WTC11 (cell line): ENCODE results near the gene OSCAR. TPM values are rescaled to one million over a fixed set of nuclear protein-coding genes. Genes with fewer than 3 reads are reported as not detected.

Experiments used
- ATAC-seq: fragments of 200-7000 bp; cut with Tn5 transposase; 2 replicates; pipeline ENCODE4 v1.10.0; 2021; ENCODE audit warnings: mild to moderate bottlenecking, moderate library complexity
- CTCF ChIA-PET: fragments of 300-600 bp; sonication (Branson Sonifier 250); formaldehyde crosslinking; loops from one replicate; lab custom pipeline; 2021; ENCODE audit warnings: antibody characterized with exemption; lab: Charles Lee
- POLR2A ChIA-PET: fragments of 350-600 bp; sonication (Branson Sonifier 250); formaldehyde crosslinking; loops from one replicate; lab custom pipeline; 2021; ENCODE audit warnings: antibody characterized with exemption; lab: Charles Lee
- DNase-seq: peaks from one replicate; pipeline ENCODE4 v3.0.0; 2021; ENCODE audit warnings: low spot score
- H3K27ac Mint-ChIP-seq: 2 replicates; pipeline ENCODE4 v1.8.0; 2021; ENCODE audit warnings: mixed read lengths
- H3K27me3 Mint-ChIP-seq: 2 replicates; pipeline ENCODE4 v1.8.0; 2021; ENCODE audit warnings: low read depth, mild to moderate bottlenecking, moderate library complexity, mixed read lengths
- H3K36me3 Mint-ChIP-seq: 2 replicates; pipeline ENCODE4 v1.8.0; 2021; ENCODE audit warnings: mixed read lengths
- H3K4me1 Mint-ChIP-seq: 2 replicates; pipeline ENCODE4 v1.8.0; 2022; ENCODE audit warnings: mixed read lengths
- H3K4me3 Mint-ChIP-seq: 2 replicates; pipeline ENCODE4 v1.8.0; 2021; ENCODE audit warnings: mild to moderate bottlenecking, moderate library complexity, mixed read lengths
- H3K9me3 Mint-ChIP-seq: 2 replicates; pipeline ENCODE4 v1.8.0; 2021; ENCODE audit warnings: mixed read lengths
- CBFB ChIP-seq: sonication (generic); formaldehyde crosslinking; IDR thresholded peaks from 2 replicates; pipeline ENCODE4 v1.8.1; 2022; ENCODE audit warnings: mild to moderate bottlenecking, low read depth, missing genetic modification reagents
- CREB1 ChIP-seq: sonication (generic); formaldehyde crosslinking; IDR thresholded peaks from 2 replicates; pipeline ENCODE4 v1.8.0; 2023; ENCODE audit warnings: mild to moderate bottlenecking, missing genetic modification reagents
- CREM ChIP-seq: sonication (generic); formaldehyde crosslinking; IDR thresholded peaks from 2 replicates; pipeline ENCODE4 v1.8.1; 2022; ENCODE audit warnings: mild to moderate bottlenecking, missing genetic modification reagents, moderate library complexity
- EMX1 ChIP-seq: fragments of 250-450 bp; sonication (Bioruptor Pico); IDR thresholded peaks from 2 replicates; pipeline ENCODE4 v1.8.0; 2021; ENCODE audit warnings: mild to moderate bottlenecking
- IRF2 ChIP-seq: sonication (generic); formaldehyde crosslinking; IDR thresholded peaks from 2 replicates; pipeline ENCODE4 v1.8.0; 2022; ENCODE audit warnings: low read depth, missing genetic modification reagents, borderline replicate concordance
- MYBL2 ChIP-seq: sonication (generic); formaldehyde crosslinking; IDR thresholded peaks from 2 replicates; pipeline ENCODE4 v1.8.1; 2023; ENCODE audit warnings: mild to moderate bottlenecking, moderate library complexity, missing genetic modification reagents
- NFATC4 ChIP-seq: fragments of 250-450 bp; sonication (Bioruptor Pico); IDR thresholded peaks from 2 replicates; pipeline ENCODE4 v1.9.0; 2021; ENCODE audit warnings: mild to moderate bottlenecking
- NFE2L1 ChIP-seq: sonication (generic); formaldehyde crosslinking; IDR thresholded peaks from 2 replicates; pipeline ENCODE4 v1.8.1; 2023; ENCODE audit warnings: missing genetic modification reagents
- NFYB ChIP-seq: sonication (generic); formaldehyde crosslinking; conservative IDR thresholded peaks from 2 replicates; pipeline ENCODE4 v1.8.0; 2022; ENCODE audit warnings: low read depth, missing genetic modification reagents
- NR3C1 ChIP-seq: sonication (generic); formaldehyde crosslinking; conservative IDR thresholded peaks from 2 replicates; pipeline ENCODE4 v1.8.1; 2023; ENCODE audit warnings: low read depth, mild to moderate bottlenecking, missing genetic modification reagents
- OVOL2 ChIP-seq: fragments of 250-450 bp; sonication (Bioruptor Pico); IDR thresholded peaks from 2 replicates; pipeline ENCODE4 v1.9.0; 2021; ENCODE audit warnings: mild to moderate bottlenecking, borderline replicate concordance
- RORB ChIP-seq: fragments of 250-450 bp; sonication (Bioruptor Pico); IDR thresholded peaks from 2 replicates; pipeline ENCODE4 v1.9.0; 2021; ENCODE audit warnings: mild to moderate bottlenecking
- SMAD3 ChIP-seq: sonication (generic); formaldehyde crosslinking; IDR thresholded peaks from 2 replicates; pipeline ENCODE4 v1.8.0; 2022; ENCODE audit warnings: missing genetic modification reagents, mild to moderate bottlenecking, borderline replicate concordance
- ZBTB21 ChIP-seq: sonication (generic); formaldehyde crosslinking; IDR thresholded peaks from 2 replicates; pipeline ENCODE4 v1.8.1; 2023; ENCODE audit warnings: mild to moderate bottlenecking, missing genetic modification reagents, borderline replicate concordance
- ZNF232 ChIP-seq: sonication (generic); formaldehyde crosslinking; IDR thresholded peaks from 2 replicates; pipeline ENCODE4 v1.8.0; 2022; ENCODE audit warnings: mild to moderate bottlenecking, missing genetic modification reagents
- ZNF263 ChIP-seq: sonication (generic); formaldehyde crosslinking; IDR thresholded peaks from 2 replicates; pipeline ENCODE4 v1.8.1; 2022; ENCODE audit warnings: low read depth, mild to moderate bottlenecking, moderate library complexity, missing genetic modification reagents
- ZNF317 ChIP-seq: sonication (generic); formaldehyde crosslinking; IDR thresholded peaks from 2 replicates; pipeline ENCODE4 v1.8.1; 2023; ENCODE audit warnings: low read depth, mild to moderate bottlenecking, moderate library complexity, missing genetic modification reagents, borderline replicate concordance
- ZNF671 ChIP-seq: fragments of 250-450 bp; sonication (Bioruptor Pico); IDR thresholded peaks from 2 replicates; pipeline ENCODE4 v1.8.0; 2021; ENCODE audit warnings: mild to moderate bottlenecking
- total RNA-seq: library from RNA; stranded (reverse); gene quantifications from 3 replicates; pipeline ENCODE4 v1.2.3, GENCODE V29; 2021
- TF ChIP-seq, protein P1 (sequence below): fragments of 250-450 bp; sonication (Bioruptor Pico); conservative IDR thresholded peaks from 2 replicates; pipeline ENCODE4 v1.9.0; 2021; ENCODE audit warnings: mild to moderate bottlenecking
- TF ChIP-seq, protein P2 (sequence below): sonication (generic); formaldehyde crosslinking; IDR thresholded peaks from 2 replicates; pipeline ENCODE4 v1.8.1; 2023; ENCODE audit warnings: mild to moderate bottlenecking, missing genetic modification reagents
- TF ChIP-seq, protein P3 (sequence below): fragments of 200-600 bp; IDR thresholded peaks from 2 replicates; pipeline ENCODE4 v1.8.0; 2022; ENCODE audit warnings: antibody characterized with exemption
- TF ChIP-seq, protein P4 (sequence below): sonication (generic); formaldehyde crosslinking; conservative IDR thresholded peaks from 2 replicates; pipeline ENCODE4 v1.8.1; 2022; ENCODE audit warnings: mild to moderate bottlenecking, missing genetic modification reagents
- TF ChIP-seq, protein P5 (sequence below): sonication (generic); formaldehyde crosslinking; IDR thresholded peaks from 2 replicates; pipeline ENCODE4 v1.8.1; 2022; ENCODE audit warnings: missing genetic modification reagents, borderline replicate concordance
- TF ChIP-seq, protein P6 (sequence below): sonication (generic); formaldehyde crosslinking; IDR thresholded peaks from 2 replicates; pipeline ENCODE4 v1.8.0; 2022; ENCODE audit warnings: mild to moderate bottlenecking, missing genetic modification reagents
- TF ChIP-seq, protein P7 (sequence below): sonication (generic); formaldehyde crosslinking; IDR thresholded peaks from 2 replicates; pipeline ENCODE4 v1.8.1; 2023; ENCODE audit warnings: mild to moderate bottlenecking, moderate library complexity, missing genetic modification reagents

OSCAR gene
- total RNA-seq, 1 experiment from 2014 or later = 2.3 TPM

DNA sequence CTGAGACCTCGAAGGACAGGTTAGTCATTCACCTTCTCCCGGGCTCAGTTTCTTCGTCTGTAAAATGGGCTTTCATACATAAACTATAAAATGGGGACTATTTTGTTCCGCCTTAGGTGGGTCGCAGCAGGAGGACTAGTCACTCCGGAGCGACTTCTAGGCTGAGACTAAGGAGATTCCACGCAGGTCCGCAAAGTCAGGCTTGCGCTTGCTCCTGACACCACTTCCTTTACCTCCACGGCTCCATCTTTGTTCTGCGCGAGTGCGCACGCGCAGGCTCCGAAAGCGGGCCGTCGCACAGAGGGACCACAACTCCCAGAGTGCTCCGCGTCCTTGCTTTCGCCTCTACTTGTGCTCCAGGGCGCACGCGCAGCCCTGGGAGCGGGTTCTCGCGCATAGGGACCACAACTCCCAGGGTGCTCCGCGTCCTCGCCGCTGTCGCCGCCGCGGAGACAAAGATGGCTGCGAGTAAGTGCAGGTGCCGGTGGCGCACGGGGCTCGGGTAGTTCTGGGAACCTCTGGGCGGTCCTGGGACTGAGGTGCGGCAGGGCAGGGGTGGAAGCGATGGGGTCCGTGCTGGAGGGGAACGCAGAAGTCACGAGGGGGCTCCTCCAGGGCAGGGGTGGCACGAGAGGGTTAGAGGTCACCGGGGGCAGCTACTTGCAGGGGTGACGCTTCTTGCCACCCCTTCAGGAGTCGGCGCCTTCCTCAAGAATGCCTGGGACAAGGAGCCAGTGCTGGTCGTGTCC is 2.0 kb upstream of the OSCAR start, which contains the start of gene NDUFA3:
Gene NDUFA3, plus strand, starts transcription at position 435 of the 749 bp plus-strand sequence. Its CDS starts 24 bp downstream, at position 459.
- CTCF ChIA-PET = interaction anchor here (0.9 to 2.0 kb wide), 4 partner anchors 61 to 73 kb away, joined by 3 to 8 read pairs (median 5); no protein-coding TSS in a partner anchor
- peak within 1 kb of the TSS; percentile 97 for H3K4me3 Mint-ChIP-seq
- ATAC-seq (peak; percentile 96), DNase-seq (peak; percentile 98)
- no peaks in the 10 kb centered on the region; the same call in 1 of the 2 replicates for H3K27me3 Mint-ChIP-seq
- H3K36me3 Mint-ChIP-seq = peaks cover 25% of the 10 kb centered on the region
- POLR2A ChIA-PET = interaction anchor here (3.4 kb wide), 1 partner anchor 13 kb away, joined by 10 read pairs; the partner anchor contains the start of genes PRPF31 and TFPT
- H3K27ac Mint-ChIP-seq = peak within 1 kb of the TSS; percentile 96
- peaks cover 3% of the 10 kb centered on the region for H3K4me1 Mint-ChIP-seq
- no peaks in the 10 kb centered on the region for H3K9me3 Mint-ChIP-seq
- TF ChIP-seq, protein P1, sequence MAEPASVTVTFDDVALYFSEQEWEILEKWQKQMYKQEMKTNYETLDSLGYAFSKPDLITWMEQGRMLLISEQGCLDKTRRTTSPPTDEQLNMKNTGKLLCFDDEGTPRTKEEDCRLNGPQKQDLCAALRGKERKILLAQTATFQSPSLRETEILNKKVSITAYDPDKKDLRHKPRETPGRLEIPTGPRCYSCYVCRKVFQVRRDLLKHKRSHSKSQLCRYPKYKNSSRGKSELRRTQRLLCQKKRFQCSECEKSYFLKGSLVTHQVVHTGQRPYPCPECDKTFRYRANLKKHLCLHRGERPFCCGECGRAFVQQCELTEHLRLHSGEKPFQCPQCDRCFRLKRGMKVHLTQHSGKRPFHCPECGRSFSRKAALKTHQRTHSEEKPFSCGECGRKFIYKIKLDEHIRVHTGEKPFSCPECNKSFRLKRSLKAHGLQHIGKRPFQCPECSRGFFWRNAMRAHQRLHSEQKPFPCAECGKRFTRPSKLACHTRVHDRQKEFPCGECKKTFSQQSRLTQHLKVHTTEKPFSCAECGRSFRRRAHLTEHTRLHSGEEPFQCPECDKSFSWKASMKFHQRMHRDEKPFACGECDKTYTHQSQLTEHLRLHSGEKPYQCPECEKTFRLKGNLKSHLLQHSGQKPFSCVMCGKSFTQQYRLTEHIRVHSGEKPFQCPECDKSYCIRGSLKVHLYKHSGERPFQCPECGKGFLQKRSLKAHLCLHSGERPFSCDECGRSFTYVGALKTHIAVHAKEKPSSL (CRISPR knock-in tag) = no peak
- peak; percentile 87 for TF ChIP-seq NFE2L1
- TF ChIP-seq NR3C1 (CRISPR knock-in tag) = no peak
- TF ChIP-seq CBFB (CRISPR knock-in tag) = peak; percentile 96
- no peak for TF ChIP-seq NFATC4 (CRISPR knock-in tag)
- TF ChIP-seq OVOL2 = no peak
- peak; percentile 81; the same call in 1 of the 2 replicates for TF ChIP-seq MYBL2 (CRISPR knock-in tag)
- TF ChIP-seq, protein P2, sequence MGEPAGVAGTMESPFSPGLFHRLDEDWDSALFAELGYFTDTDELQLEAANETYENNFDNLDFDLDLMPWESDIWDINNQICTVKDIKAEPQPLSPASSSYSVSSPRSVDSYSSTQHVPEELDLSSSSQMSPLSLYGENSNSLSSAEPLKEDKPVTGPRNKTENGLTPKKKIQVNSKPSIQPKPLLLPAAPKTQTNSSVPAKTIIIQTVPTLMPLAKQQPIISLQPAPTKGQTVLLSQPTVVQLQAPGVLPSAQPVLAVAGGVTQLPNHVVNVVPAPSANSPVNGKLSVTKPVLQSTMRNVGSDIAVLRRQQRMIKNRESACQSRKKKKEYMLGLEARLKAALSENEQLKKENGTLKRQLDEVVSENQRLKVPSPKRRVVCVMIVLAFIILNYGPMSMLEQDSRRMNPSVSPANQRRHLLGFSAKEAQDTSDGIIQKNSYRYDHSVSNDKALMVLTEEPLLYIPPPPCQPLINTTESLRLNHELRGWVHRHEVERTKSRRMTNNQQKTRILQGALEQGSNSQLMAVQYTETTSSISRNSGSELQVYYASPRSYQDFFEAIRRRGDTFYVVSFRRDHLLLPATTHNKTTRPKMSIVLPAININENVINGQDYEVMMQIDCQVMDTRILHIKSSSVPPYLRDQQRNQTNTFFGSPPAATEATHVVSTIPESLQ (CRISPR knock-in tag) = no peak
- peak; percentile 85 for TF ChIP-seq SMAD3 (CRISPR knock-in tag)
- no peak for TF ChIP-seq ZNF671 (CRISPR knock-in tag)
- no peak for TF ChIP-seq CREB1 (CRISPR knock-in tag)
- TF ChIP-seq, protein P3, sequence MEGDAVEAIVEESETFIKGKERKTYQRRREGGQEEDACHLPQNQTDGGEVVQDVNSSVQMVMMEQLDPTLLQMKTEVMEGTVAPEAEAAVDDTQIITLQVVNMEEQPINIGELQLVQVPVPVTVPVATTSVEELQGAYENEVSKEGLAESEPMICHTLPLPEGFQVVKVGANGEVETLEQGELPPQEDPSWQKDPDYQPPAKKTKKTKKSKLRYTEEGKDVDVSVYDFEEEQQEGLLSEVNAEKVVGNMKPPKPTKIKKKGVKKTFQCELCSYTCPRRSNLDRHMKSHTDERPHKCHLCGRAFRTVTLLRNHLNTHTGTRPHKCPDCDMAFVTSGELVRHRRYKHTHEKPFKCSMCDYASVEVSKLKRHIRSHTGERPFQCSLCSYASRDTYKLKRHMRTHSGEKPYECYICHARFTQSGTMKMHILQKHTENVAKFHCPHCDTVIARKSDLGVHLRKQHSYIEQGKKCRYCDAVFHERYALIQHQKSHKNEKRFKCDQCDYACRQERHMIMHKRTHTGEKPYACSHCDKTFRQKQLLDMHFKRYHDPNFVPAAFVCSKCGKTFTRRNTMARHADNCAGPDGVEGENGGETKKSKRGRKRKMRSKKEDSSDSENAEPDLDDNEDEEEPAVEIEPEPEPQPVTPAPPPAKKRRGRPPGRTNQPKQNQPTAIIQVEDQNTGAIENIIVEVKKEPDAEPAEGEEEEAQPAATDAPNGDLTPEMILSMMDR = no peak
- no peak for TF ChIP-seq IRF2 (CRISPR knock-in tag)
- no peak for TF ChIP-seq ZNF232 (CRISPR knock-in tag)
- no peak for TF ChIP-seq NFYB (CRISPR knock-in tag)
- no peak for TF ChIP-seq EMX1 (CRISPR knock-in tag)
- TF ChIP-seq ZBTB21 = no peak
- TF ChIP-seq, protein P4, sequence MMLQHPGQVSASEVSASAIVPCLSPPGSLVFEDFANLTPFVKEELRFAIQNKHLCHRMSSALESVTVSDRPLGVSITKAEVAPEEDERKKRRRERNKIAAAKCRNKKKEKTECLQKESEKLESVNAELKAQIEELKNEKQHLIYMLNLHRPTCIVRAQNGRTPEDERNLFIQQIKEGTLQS (CRISPR knock-in tag) = no peak
- TF ChIP-seq, protein P5, sequence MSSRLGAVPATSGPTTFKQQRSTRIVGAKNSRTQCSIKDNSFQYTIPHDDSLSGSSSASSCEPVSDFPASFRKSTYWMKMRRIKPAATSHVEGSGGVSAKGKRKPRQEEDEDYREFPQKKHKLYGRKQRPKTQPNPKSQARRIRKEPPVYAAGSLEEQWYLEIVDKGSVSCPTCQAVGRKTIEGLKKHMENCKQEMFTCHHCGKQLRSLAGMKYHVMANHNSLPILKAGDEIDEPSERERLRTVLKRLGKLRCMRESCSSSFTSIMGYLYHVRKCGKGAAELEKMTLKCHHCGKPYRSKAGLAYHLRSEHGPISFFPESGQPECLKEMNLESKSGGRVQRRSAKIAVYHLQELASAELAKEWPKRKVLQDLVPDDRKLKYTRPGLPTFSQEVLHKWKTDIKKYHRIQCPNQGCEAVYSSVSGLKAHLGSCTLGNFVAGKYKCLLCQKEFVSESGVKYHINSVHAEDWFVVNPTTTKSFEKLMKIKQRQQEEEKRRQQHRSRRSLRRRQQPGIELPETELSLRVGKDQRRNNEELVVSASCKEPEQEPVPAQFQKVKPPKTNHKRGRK (CRISPR knock-in tag) = no peak
- no peak for TF ChIP-seq RORB
- TF ChIP-seq ZNF263 (CRISPR knock-in tag) = no peak
- TF ChIP-seq ZNF317 = no peak
- TF ChIP-seq, protein P6, sequence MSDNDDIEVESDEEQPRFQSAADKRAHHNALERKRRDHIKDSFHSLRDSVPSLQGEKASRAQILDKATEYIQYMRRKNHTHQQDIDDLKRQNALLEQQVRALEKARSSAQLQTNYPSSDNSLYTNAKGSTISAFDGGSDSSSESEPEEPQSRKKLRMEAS (CRISPR knock-in tag) = peak; percentile 32; the same call in 1 of the 2 replicates
- TF ChIP-seq, protein P7, sequence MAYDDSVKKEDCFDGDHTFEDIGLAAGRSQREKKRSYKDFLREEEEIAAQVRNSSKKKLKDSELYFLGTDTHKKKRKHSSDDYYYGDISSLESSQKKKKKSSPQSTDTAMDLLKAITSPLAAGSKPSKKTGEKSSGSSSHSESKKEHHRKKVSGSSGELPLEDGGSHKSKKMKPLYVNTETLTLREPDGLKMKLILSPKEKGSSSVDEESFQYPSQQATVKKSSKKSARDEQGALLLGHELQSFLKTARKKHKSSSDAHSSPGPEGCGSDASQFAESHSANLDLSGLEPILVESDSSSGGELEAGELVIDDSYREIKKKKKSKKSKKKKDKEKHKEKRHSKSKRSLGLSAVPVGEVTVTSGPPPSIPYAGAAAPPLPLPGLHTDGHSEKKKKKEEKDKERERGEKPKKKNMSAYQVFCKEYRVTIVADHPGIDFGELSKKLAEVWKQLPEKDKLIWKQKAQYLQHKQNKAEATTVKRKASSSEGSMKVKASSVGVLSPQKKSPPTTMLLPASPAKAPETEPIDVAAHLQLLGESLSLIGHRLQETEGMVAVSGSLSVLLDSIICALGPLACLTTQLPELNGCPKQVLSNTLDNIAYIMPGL (CRISPR knock-in tag) = no peak
- 0 out of 2 replicates have a peak, but pooled peaks have one; percentile 52 for TF ChIP-seq CREM (CRISPR knock-in tag)
